GM18861 (cell line): ENCODE data around the gene WBP2.
"Not testable (repeated sequence)": the region's sequence is repeated elsewhere in the genome, so short reads cannot be mapped to it uniquely, and the experiment has no call there.

Experiments used
- ATAC-seq: cut with Tn5 transposase; IDR thresholded peaks from one replicate; pipeline ENCODE4 v1.9.1; 2021; ENCODE audit not compliant: unreplicated experiment

Gene WBP2

DNA sequence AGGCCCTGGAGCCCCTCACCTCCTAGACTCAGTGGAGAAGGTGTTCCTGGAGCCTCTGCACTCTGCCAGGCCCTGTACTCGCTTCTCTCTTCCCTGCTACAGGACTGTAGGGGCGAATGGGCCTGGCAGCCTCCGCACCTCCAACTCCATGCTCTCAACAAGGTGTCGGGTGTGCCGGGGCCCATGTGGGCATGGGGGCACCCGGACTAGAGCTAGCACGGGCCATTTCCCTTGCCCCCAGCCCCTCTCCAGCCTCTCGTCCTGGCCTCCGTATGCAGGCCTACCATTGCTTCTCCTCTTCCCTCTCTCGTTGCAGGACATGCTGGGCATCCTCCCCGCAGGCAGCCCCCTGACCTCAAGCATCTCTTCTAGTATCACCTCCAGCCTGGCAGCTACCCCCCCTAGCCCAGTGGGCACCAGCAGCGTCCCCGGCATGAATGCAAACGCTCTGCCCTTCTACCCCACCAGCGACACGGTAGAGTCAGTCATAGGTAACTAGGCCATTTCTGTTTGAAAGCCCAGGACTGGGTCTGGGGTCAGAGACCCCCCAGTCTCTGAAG is 36.7 kb downstream of the WBP2 start:
- ATAC-seq, result no peak

DNA sequence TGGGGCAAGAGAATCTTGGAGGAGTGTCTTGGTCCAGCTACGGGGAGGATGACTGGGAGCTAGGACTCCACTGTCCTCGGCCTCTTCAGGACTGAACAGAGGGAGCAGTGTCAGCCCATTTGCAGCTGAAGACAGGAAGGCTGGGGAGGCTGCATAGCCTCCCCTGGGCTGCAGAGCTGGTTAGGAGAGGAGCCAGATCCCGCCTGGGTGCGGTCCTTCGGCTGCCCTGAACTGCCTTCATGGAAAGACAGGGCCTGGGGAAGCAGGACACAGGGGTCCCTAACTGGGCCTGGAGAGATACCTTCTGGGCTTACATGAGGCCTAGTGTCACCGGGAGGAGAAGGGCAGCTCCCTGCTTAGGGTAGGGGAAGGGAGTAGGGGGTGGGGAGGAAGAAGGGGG is 37.6 kb downstream of the WBP2 start:
- ATAC-seq, result no peak

DNA sequence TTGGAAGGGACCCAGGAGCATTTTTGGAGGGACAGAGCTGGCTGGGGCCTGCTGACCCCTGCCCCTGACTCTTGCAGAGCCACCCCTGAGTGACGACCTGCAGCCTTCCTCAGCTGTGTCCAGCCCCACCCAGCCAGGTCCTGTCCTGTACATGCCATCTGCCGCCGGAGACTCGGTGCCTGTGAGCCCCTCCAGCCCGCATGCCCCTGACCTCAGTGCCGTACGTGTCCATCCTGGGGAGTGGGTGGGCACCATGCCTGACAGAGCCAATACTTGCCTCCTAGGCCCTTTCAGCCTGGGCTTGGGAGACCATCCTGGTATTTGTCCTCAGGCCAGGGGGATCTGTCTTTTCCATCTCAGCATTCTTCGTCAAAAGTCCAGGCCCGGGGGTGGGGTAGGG is 38.4 kb downstream of the WBP2 start:
- ATAC-seq, result no peak

DNA sequence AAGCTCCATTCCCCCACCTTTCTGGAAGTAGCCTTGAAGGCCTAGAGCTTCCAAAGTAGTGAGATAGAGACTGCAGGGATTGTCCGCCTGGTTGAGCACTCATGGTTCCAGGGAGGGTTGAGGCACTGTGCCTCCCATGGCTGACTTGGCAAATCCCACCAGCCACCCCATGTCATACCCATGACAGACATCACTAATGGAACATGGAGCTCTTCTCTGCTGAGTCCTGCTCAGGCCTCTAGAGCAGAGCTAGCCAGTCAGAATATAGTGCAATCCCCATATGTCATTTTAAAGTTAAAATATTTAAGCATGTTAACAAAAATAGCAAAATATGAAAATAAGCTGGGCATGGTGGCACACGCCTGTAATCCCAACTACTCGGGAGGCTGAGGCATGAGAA is 39.7 kb downstream of the WBP2 start:
- ATAC-seq, result no peak

DNA sequence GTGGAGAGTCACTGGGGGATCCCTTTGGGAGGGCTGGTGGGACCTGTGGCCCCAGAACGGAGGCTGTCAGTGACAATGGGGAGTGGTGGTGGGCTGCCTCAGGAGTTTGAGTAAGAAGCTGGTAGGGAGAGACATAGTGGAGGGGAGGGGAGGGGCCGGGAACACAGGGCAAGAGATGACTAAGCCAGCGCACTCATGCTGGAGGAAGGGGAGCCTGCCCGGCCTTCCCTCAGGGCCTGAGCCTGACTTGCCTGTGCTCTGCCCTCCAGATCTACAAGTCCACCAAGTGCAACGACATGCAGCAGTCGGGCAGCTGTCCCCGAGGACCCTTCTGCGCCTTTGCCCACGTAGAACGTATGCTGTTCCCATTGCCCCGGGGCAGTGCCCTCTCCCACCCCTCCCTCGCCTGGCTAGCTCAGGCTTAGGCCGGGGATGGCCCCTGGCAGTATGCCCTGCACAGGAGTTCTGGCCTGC is 40.2 kb downstream of the WBP2 start:
- no peak for ATAC-seq

DNA sequence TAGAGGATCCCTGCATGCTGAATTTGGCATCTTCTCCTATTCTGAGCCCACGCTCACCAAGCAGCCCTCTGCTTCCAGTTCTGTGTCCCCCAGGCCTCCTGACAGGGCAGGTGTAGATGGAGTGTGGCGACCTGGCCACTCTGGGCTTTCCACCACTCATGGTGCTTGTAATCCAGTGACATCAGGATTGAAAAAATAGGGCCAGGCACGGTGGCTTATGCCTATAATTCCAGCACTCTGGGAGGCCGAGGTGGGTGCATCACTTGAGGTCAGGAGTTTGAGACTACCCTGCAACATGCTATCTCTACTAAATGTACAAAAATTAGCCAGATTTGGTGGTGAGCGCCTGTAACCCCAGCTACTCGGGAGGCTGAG is 41.1 kb downstream of the WBP2 start:
- ATAC-seq, result no peak

DNA sequence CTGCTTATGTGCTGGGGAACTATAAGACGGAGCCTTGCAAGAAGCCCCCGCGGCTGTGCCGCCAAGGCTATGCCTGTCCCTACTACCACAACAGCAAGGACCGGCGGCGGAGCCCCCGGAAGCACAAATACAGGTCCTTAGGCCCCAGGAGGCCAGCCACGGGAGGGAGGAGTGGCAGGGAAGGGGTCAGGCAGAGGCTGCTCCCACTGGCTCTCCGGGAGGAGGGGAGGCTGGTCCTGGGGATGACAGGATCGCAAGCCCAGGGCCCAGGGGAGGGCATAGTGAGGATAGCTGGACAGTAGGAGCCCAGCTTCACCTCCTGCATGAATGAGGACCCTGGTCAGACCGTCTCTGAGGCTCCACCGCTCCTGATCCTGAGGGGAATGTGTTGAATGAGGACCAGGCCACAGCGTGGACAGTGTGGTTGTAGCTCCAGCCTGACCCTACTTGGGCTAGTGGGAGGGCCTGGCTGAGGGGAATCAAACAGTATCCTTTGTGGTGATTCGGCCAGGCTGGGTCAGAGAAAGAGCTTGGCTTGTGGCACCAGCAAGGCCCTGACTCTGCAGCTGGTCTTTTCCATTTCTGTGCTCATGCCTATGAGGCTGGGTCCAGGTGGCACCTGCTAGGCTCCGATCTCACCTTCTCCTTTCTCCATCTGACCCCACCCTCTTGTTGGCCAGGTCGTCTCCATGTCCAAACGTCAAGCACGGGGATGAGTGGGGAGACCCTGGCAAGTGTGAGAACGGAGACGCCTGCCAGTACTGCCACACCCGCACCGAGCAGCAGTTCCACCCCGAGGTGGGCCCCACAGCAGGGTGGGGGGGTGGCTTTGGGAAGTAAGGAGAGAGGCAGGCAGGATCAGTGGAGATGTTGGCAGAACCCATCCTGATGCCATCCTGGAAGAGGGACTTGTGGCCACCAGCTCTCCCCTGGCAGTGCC is 41.8 kb downstream of the WBP2 start:
- ATAC-seq, result no peak

DNA sequence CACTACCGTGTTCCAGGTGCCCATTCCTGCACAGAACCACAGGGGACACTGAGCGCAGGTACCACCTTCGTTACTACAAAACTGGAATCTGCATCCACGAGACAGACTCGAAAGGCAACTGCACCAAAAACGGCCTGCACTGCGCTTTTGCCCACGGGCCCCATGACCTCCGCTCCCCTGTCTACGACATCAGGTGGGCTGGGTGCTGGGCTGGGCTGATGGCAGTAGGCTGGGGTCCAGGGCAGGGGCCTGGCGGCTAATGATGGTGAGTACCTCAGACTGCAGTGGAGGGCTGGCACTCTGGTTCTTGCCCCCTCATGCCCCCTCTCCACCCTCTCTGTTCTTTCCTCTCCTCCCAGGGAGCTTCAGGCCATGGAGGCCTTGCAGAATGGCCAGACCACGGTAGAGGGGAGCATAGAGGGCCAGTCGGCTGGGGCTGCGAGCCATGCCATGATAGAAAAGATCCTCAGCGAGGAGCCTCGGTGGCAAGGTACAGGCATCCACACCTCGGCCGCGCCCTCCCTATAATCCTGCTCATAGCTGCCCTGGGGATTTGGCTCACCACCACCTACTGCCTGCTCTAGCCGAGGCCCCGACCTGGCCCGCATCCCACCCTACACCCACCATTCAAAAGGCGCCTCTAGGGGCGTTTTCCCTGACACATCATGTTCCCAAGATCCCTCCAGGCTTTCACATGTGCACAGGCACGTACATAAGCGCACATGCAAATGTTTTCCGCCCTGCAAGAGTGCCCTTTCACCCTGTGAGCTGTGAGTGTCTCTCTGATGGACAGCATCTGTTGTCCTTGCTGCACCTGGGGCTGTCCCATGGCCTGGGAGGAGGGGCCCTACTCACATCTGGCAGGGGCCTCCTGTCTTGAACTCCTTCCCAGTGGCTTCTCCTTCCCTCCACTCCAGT is 42.8 kb downstream of the WBP2 start:
- ATAC-seq, result no peak

DNA sequence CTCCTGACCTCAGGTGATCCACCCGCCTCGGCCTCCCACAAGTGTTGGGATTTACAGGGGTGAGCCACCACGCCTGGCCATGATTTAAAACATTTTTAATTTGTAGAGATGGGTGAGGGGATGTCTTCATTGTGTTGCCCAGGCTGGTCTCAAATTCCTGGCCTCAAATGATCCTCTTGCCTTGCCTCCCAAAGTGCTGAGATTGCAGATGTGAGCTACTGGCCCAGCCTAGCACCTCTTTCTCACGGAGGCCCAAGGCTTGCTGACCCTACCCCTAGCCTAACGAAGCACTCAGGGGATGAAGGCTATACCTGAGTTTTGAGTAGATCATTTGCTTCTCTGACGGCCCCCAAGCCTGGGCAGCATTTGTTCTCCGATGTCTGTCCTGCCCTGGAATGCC is 44.0 kb downstream of the WBP2 start:
- ATAC-seq, result no peak

DNA sequence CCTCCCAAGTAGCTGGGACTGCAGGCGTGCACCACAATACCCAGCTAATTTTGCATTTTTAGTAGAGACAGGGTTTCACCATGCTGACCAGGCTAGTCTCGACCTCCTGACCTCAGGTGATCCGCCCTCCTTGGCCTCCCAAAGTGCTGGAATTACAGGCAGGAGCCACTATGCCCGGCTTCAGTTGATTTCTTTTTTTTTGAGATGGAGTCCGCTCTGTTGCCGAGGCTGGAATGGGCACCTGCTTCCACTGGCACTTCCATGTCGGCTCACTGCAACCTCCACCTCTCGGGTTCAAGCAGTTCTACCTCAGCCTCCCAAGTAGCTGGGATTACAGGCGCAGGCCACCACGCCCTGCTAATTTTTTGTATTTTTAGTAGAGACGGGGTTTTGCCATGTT is 44.4 kb downstream of the WBP2 start:
- ATAC-seq, result not testable (repeated sequence)

DNA sequence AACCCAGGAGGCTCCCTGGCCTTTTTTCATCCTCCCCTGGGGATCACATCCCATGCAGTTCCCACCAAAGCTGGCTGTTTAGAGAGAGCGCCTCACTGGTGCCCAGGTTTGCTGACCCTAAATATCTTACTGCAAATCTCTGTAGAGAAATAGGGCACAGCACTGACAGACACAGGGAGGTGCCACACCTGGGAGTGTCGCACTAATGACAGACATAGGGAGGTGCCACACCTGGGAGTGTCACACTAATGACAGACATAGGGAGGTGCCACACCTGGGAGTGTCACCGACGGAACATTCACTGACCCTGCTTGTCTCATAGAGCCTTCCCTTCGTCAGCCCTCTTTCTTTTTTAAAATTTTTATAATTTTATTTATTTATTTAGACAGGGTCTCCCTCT is 44.9 kb downstream of the WBP2 start:
- ATAC-seq, result no peak

DNA sequence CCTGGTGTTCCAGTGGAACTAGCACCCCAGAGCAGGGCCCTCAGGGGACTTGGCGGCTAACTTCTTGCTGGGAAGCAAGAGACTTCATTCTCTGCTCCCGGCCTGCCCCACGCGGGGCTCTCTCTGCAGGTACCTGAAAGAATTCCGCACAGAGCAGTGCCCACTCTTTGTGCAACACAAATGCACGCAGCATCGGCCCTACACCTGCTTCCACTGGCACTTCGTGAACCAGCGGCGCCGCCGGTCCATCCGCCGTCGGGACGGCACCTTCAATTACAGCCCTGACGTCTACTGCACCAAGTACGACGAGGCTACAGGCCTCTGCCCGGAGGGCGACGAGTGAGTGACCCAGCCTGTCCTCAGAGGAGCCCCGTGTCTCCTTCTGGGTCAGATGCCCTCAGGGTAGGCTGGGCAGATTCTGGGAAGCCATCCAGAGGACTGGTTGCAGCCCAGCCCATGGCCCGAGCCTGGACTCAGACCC is 45.5 kb downstream of the WBP2 start:
- ATAC-seq, result no peak

DNA sequence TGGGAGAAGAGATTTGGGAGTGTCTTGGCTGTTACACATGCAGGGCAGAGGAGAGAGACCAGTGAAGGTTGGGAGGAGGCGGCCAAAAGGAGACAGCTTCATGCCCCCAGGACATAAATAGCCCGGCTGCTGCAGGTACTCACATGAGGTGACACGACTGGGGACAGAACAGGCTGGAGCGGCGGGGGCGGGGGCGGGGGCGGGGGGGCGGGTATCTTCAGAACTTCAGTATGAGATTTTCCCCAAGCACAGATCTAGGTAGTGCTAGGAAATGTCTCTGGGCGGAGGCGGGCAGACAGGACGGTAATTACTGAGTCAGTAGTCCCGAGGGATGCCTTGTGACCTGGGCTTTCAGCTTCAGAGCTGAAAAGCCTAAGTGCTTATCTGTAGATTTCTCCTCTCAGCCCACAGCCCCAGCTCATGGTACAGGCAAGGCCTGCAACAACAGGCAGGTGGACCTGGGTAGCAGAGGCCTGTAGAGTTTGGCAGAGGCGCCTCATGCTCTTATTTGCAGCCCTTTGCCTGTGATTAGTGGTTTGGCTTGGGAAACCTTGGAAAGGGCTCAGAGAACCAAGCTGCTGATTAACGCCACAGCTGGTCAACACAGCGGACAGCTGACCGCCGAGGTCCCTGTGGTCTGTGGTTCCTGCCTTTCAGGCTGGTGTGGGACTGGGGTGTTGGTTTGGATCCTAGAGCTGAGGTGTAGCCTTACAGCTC is 46.1 kb downstream of the WBP2 start:
- ATAC-seq, result peak; percentile 70

DNA sequence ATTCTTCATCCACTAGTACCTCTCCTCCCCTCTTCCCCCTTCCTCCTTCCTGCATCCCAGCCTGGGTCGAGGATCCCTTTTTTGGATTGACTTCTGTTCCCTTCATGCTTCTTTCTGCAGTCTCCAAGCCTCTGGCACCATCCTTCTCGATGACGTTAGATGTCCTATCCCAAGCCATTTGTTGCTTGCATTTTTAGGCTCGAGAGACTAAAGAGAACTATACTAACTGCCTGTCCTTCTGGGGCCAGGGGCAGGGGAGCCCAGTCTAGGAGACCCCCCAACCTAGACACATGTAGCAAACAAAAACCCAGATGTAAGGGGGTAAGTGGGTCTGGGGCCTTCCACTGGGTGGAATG is 46.6 kb downstream of the WBP2 start:
- no peak for ATAC-seq

DNA sequence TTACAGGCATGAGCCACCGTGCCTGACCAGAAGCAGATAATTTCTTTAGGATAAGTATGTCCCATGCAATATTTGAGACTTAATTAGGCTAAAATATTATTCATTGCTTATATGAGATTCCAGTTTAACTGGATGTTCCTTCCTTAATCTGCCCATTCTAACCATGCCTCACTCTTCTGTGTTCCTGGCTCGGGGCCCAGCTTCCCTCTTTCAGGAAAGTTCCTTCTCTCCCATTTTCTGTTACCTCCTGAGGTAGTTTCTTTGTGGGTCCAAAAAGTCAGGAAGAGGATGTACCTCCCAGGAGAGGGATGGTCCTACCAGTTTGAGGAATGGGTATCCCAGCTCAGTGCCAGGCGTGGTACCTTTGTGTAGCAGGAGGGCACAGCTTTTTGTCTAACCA is 47.3 kb downstream of the WBP2 start:
- no peak for ATAC-seq

DNA sequence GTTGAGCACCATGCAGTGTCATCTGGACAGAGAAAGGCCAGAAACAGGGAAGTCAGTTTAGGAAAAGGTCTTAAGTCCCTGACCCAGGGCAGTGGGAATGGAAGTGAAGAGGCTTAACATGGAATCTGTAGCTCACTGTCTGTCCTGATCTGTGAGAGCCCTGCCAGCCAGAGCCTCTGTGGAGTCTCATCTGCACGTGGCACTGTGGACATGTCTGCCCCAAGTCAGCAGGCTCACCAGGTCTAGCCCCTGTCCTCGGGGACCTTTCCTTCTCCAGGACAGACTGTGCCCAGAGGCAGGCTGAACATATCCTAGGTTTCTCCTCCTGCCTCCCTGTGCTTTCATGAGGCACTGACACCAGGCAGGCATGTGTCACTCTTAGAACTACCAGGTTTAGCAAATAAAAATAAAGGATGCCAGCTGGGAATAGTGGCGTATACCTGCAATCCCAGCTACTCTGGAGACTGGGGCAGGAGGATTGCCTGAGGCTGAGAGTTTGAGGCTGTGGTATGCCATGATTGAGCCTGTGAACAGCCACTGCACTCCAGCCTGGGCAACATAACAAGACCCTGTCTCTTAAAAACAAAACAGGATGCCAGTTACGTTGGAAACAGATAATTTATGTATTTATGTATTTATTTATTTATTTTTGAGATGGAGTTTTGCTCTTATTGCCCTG is 48.2 kb downstream of the WBP2 start:
- ATAC-seq, result no peak

DNA sequence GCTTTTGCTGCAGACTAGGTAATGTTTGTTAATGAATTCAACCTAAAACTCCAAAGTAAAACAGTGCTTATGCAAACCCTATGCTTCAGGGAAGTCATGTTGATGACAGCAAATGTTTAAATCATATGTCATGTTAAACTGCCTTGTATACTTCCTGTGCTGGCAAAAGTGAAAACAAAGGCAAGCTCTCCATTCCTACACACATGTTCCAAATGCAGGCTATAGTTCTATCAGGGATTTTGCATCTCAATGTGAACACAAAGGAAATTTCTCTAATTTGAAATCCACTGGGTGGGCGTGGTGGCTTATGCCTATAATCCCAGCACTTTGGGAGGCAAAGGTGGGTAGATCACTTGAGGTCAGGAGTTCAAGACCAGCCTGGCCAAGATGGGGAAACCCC is 51.3 kb downstream of the WBP2 start:
- no peak for ATAC-seq

DNA sequence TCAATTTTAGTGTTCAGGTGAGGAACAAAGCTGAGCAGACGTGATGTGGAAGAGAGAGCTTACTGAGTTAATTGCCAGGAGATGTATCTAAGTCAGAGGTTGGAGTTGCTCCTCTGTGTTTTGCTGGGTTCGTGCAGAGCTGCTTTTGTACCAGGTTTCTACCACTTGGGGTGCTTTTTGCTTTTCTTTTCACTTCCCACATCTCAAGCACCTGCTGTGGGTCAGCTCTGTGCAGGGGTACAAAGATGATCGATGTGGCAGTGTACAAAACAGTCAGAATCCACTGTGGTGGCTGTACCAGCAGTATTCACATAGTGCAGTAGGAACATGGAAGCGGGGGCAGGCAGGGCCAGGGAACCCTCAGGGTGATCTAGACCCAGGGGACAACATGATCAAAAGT is 55.7 kb downstream of the WBP2 start:
- no peak for ATAC-seq

DNA sequence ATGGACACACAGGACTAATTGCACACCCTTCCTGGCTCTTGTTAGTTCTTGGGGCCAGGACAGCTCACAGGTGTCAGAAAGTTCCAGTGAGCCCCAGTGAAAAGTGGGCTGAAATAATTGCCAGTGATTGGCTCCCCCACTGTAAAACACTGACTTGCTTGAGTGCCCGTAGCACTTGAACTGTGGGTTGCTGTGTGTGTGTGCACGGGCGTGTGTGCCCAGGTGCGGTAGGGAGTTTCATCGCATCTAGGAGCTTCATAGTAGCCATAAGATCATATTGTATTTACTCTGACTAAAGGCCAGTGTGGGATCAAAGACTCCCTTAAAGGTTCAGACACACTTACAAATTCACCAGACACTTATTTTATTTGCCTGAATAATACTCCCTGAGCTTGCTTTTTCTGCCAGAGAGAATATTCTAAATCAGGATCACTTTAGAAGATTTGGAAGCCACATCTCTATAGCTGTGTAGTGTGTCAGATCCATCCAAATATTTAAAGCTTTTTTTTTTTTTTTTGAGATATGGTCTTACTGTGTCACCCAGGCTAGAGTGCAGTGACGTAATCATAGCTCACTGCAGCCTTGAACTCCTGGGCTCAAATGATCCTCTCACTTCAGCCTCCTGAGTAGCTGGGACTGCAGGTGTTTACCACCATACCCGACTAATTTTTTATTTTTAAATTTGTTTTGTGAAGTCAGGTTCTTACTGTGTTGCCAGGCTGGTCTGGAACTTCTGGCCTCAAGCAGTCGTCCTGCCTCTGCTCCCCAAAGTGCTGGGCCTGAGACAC is 59.1 kb downstream of the WBP2 start:
- ATAC-seq, result no peak
